22Rv1 (cell line): Measurements from ENCODE around the gene FUT1.

ENCODE experiments used
- H3K27ac ChIP-seq: fragments of 450-650 bp; 2 replicates; pipeline ENCODE4 v1.5.1; 2017
- CTCF ChIP-seq: fragments of 450-650 bp; IDR thresholded peaks from 2 replicates; pipeline ENCODE4 v1.5.1; 2017; ENCODE audit warnings: mild to moderate bottlenecking
- ZFX ChIP-seq: fragments of 450-650 bp; IDR thresholded peaks from 2 replicates; pipeline ENCODE4 v1.6.1; 2017; ENCODE audit warnings: antibody characterized with exemption, borderline replicate concordance

FUT1 gene

GRCh38 chr19:48760504-48761205 lies 8.2 kb upstream of the FUT1 start:
- TF ChIP-seq ZFX (no peak), CTCF (no peak)
- no peak overlapping the region for H3K27ac ChIP-seq

- TF ChIP-seq CTCF = no peak
These were observed 5.3 kb upstream of the FUT1 start for GRCh38 chr19:48757741-48758144.

GRCh38 chr19:48757089-48757675 lies 4.7 kb upstream of the FUT1 start:
- H3K27ac ChIP-seq = no peak overlapping the region
- TF ChIP-seq CTCF = no peak
- no peak for TF ChIP-seq ZFX

More at GRCh38 chr19:48757741-48758144, 5.3 kb upstream of the FUT1 start:
- H3K27ac ChIP-seq = no peak overlapping the region

GRCh38 chr19:48756686-48757085 lies 4.2 kb upstream of the FUT1 start:
- no peak overlapping the region for H3K27ac ChIP-seq
- TF ChIP-seq CTCF = no peak
- TF ChIP-seq ZFX = no peak

GRCh38 chr19:48756212-48756611 lies 3.8 kb upstream of the FUT1 start:
- TF ChIP-seq ZFX (no peak), CTCF (no peak)
- H3K27ac ChIP-seq = no peak overlapping the region

GRCh38 chr19:48755787-48756186 lies 3.3 kb upstream of the FUT1 start:
- TF ChIP-seq CTCF = no peak
- TF ChIP-seq ZFX = no peak
- H3K27ac ChIP-seq = no peak overlapping the region

GRCh38 chr19:48755084-48755641 lies 2.7 kb upstream of the FUT1 start, which contains the start of gene FGF21:
Gene FGF21 (plus strand): TSS chr19:48755524. CDS start chr19:48756237, 713 bp downstream.
- no peak within 1 kb of the TSS for H3K27ac ChIP-seq
- TF ChIP-seq ZFX (no peak), CTCF (no peak)
